H1 (cell line): ENCODE measurements around the gene CAMK2G. TPM values are rescaled to one million over a fixed set of nuclear protein-coding genes. Genes with fewer than 3 reads are reported as not detected.

ENCODE experiments used
- CTCF ChIA-PET: fragments of 300-600 bp; sonication (Branson Sonifier 250); formaldehyde crosslinking; loops from one replicate; lab custom pipeline; 2021; ENCODE audit not compliant: partially characterized antibody; lab: Charles Lee
- POLR2A ChIA-PET: fragments of 300-600 bp; sonication (Branson Sonifier 250); formaldehyde crosslinking; loops from one replicate; lab custom pipeline; 2021; ENCODE audit warnings: inconsistent platforms; ENCODE audit not compliant: partially characterized antibody; lab: Charles Lee
- DNase-seq, 2 experiments: peaks; one replicate each; pipeline versions ENCODE4 v3.0.0 to v3.0.0-alpha.2; 2010 to 2022; ENCODE audit warnings: low spot score in 2 of 2, low read depth in 1 of 2, mixed read lengths in 1 of 2
- FAIRE-seq: peaks from 2 replicates; lab custom pipeline; 2011; peaks lifted over from hg19 to GRCh38; lab: Jason Lieb, UNC
- H2AFZ ChIP-seq: 2 replicates; pipeline ENCODE4 v1.8.1; 2012; ENCODE audit warnings: low read length, inconsistent platforms
- H2AK5ac ChIP-seq: 2 replicates; pipeline ENCODE4 v1.6.1; 2013; ENCODE audit warnings: low read depth, low read length
- H2BK120ac ChIP-seq: replicated peaks from 2 replicates; pipeline ENCODE3; 2013; ENCODE audit warnings: low read depth, low read length, inconsistent platforms
- H2BK12ac ChIP-seq: 2 replicates; pipeline ENCODE4 v1.6.1; 2013; ENCODE audit warnings: low read depth, low read length
- H2BK15ac ChIP-seq: 2 replicates; pipeline ENCODE4 v1.6.1; 2013; ENCODE audit warnings: low read length
- H2BK20ac ChIP-seq: 2 replicates; pipeline ENCODE4 v1.6.1; 2013; ENCODE audit warnings: low read length
- H2BK5ac ChIP-seq: 2 replicates; pipeline ENCODE4 v1.6.1; 2013; ENCODE audit warnings: low read depth, low read length
- H3K14ac ChIP-seq: 2 replicates; pipeline ENCODE4 v1.6.1; 2013; ENCODE audit warnings: inconsistent platforms; ENCODE audit not compliant: insufficient read length
- H3K18ac ChIP-seq: 2 replicates; pipeline ENCODE4 v1.6.1; 2013; ENCODE audit warnings: low read length; ENCODE audit errors: extremely low read depth
- H3K23ac ChIP-seq: 2 replicates; pipeline ENCODE4 v1.6.1; 2013; ENCODE audit warnings: inconsistent platforms; ENCODE audit not compliant: insufficient read length
- H3K23me2 ChIP-seq: 2 replicates; pipeline ENCODE4 v1.6.1; 2013; ENCODE audit warnings: low read depth, low read length
- H3K27ac ChIP-seq: 2 replicates; pipeline ENCODE4 v1.6.1; 2011; ENCODE audit warnings: low read depth, low read length, inconsistent platforms
- H3K27me3 ChIP-seq, 4 experiments: replicated peaks in 1 of 4; 1 replicate in 1 of 4; 2 replicates in 3 of 4; pipeline versions ENCODE4 v1.6.1 to v1.8.1; 2011 to 2013; ENCODE audit warnings: low read length in 3 of 4, mild to moderate bottlenecking in 3 of 4, inconsistent platforms in 2 of 4, mixed read lengths in 2 of 4, moderate library complexity in 1 of 4; ENCODE audit not compliant: control insufficient read depth in 3 of 4, insufficient read depth in 3 of 4; ENCODE audit errors: extremely low read depth in 1 of 4
- H3K36me3 ChIP-seq, 4 experiments: 2 replicates each; pipeline versions ENCODE4 v1.6.1 to v1.8.1; 2011 to 2013; ENCODE audit warnings: mild to moderate bottlenecking in 4 of 4, low read length in 3 of 4, moderate library complexity in 2 of 4, control low read depth in 1 of 4, inconsistent platforms in 1 of 4; ENCODE audit not compliant: insufficient read depth in 4 of 4, control insufficient read depth in 2 of 4
- H3K4ac ChIP-seq: replicated peaks from 2 replicates; pipeline ENCODE3; 2013; ENCODE audit warnings: low read length, low read depth, mixed read lengths, inconsistent platforms; ENCODE audit not compliant: insufficient read length
- H3K4me1 ChIP-seq, 4 experiments: replicated peaks in 1 of 4; 1 replicate in 1 of 4; 2 replicates in 3 of 4; pipeline versions ENCODE4 v1.6.1 to v1.8.1; 2011 to 2013; ENCODE audit warnings: low read length in 3 of 4, inconsistent platforms in 2 of 4, mixed read lengths in 1 of 4; ENCODE audit not compliant: insufficient read depth in 4 of 4, control insufficient read depth in 3 of 4
- H3K4me2 ChIP-seq, 2 experiments: 2 replicates each; pipeline versions ENCODE4 v1.6.1 to v1.8.1; 2011 to 2013; ENCODE audit warnings: low read depth in 2 of 2, low read length in 2 of 2, control low read depth in 1 of 2, inconsistent platforms in 1 of 2, mild to moderate bottlenecking in 1 of 2; ENCODE audit not compliant: insufficient read depth in 1 of 2
- H3K4me3 ChIP-seq, 4 experiments: fragments of 200-600, 300-600 bp in 1 of 4; sonication (generic), shearing (Covaris generic), sonication (Bioruptor Twin) in 1 of 4; 2 replicates each; pipeline versions ENCODE4 v1.5.1 to v1.8.1; 2011 to 2016; ENCODE audit warnings: low read length in 4 of 4, low read depth in 3 of 4, control low read depth in 2 of 4, inconsistent platforms in 2 of 4, mild to moderate bottlenecking in 2 of 4, mixed read lengths in 1 of 4, moderate library complexity in 1 of 4; ENCODE audit not compliant: insufficient read depth in 2 of 4; ENCODE audit errors: extremely low read depth in 1 of 4
- H3K56ac ChIP-seq: replicated peaks from 2 replicates; pipeline ENCODE3; 2013; ENCODE audit warnings: low read depth, mild to moderate bottlenecking, mixed read lengths, low read length, inconsistent platforms; ENCODE audit not compliant: insufficient read length
- H3K79me1 ChIP-seq: 2 replicates; pipeline ENCODE4 v1.6.1; 2013; ENCODE audit warnings: low read depth, low read length, control low read depth
- H3K79me2 ChIP-seq, 2 experiments: 2 replicates each; pipeline versions ENCODE4 v1.6.1 to v1.8.1; 2012 to 2013; ENCODE audit warnings: low read length in 2 of 2, mild to moderate bottlenecking in 2 of 2, inconsistent platforms in 1 of 2; ENCODE audit not compliant: insufficient read depth in 2 of 2, control insufficient read depth in 1 of 2
- H3K9ac ChIP-seq, 4 experiments: replicated peaks in 1 of 4; 1 replicate in 1 of 4; 2 replicates in 3 of 4; pipeline versions ENCODE4 v1.6.1 to v1.8.1; 2011 to 2013; ENCODE audit warnings: low read depth in 3 of 4, low read length in 3 of 4, control low read depth in 2 of 4, mild to moderate bottlenecking in 2 of 4, moderate library complexity in 2 of 4, inconsistent platforms in 1 of 4; ENCODE audit errors: extremely low read depth in 1 of 4
- H3K9me3 ChIP-seq, 2 experiments: 2 replicates each; pipeline versions ENCODE4 v1.6.1 to v1.8.1; 2012 to 2013; ENCODE audit warnings: mild to moderate bottlenecking in 2 of 2, moderate library complexity in 2 of 2, control low read depth in 1 of 2, inconsistent platforms in 1 of 2, low read depth in 1 of 2, low read length in 1 of 2, mixed read lengths in 1 of 2; ENCODE audit not compliant: insufficient read depth in 2 of 2
- H4K20me1 ChIP-seq, 2 experiments: replicated peaks in 1 of 2; 2 replicates each; pipeline versions ENCODE3 to v1.8.1; 2011 to 2013; ENCODE audit warnings: inconsistent platforms in 2 of 2, low read length in 2 of 2, mild to moderate bottlenecking in 1 of 2; ENCODE audit not compliant: insufficient read depth in 2 of 2, control insufficient read depth in 1 of 2
- H4K5ac ChIP-seq: 2 replicates; pipeline ENCODE4 v1.6.1; 2013; ENCODE audit warnings: low read length, low read depth, mixed read lengths, inconsistent platforms; ENCODE audit not compliant: insufficient read length
- H4K8ac ChIP-seq: 2 replicates; pipeline ENCODE4 v1.8.0; 2013; ENCODE audit warnings: mild to moderate bottlenecking, moderate library complexity, low read length, inconsistent platforms; ENCODE audit not compliant: insufficient read depth; ENCODE audit errors: extremely low read depth
- H4K91ac ChIP-seq: replicated peaks from 2 replicates; pipeline ENCODE3; 2013; ENCODE audit warnings: low read length, mixed read lengths, inconsistent platforms; ENCODE audit not compliant: insufficient read length
- BRCA1 ChIP-seq: IDR thresholded peaks from 2 replicates; pipeline ENCODE4 v1.6.1; 2012; ENCODE audit warnings: low read depth, low read length, improper control_type of control experiment
- CBX8 ChIP-seq: fragments of 300-800, 300-1000 bp; sonication (generic); IDR thresholded peaks from 2 replicates; pipeline ENCODE4 v1.7.1; 2016; ENCODE audit warnings: low read depth, low read length, borderline replicate concordance
- SP2 ChIP-seq: IDR thresholded peaks from 2 replicates; pipeline ENCODE4 v1.6.1; 2012; ENCODE audit warnings: mild to moderate bottlenecking, low read length, inconsistent platforms
- WGBS, 2 experiments: shearing (Covaris generic) in 1 of 2; methylation state at CpG; one replicate each; pipeline versions ENCODE4 v1.1.6 to v1.1.7; 2013 to 2015; ENCODE audit warnings: low lambda C conversion rate in 2 of 2, mixed read lengths in 2 of 2, inconsistent platforms in 1 of 2, low coverage in 1 of 2, missing lambda C conversion rate in 1 of 2; ENCODE audit not compliant: insufficient replicate concordance in 2 of 2, insufficient coverage in 1 of 2, insufficient read length in 1 of 2; ENCODE audit errors: extremely low coverage in 1 of 2, missing lambda C conversion rate in 1 of 2; 5-methylcytosine and 5-hydroxymethylcytosine counted together
- polyA plus RNA-seq, 7 experiments: library from polyadenylated mRNA; depleted of rRNA in 3 of 7; stranded (reverse) in 5 of 7; unstranded in 2 of 7; fragments of >200 nt in 5 of 7; fragments of 200-250 nt in 2 of 7; gene quantifications; 1 replicate in 5 of 7; 2 replicates in 1 of 7; 4 replicates in 1 of 7; pipeline versions ENCODE4 v1.2.1 to v1.2.3, GENCODE V29; 2011 to 2013; ENCODE audit warnings: missing spikeins in 2 of 7, mixed read lengths in 2 of 7
- total RNA-seq: library from RNA; stranded (reverse); fragmentation: NEBNext Ultra II Directional; extraction: Animal tissue kit (Norgen Biotek cat#: 25700); gene quantifications from 2 replicates; pipeline ENCODE4 v1.2.1, GENCODE V29; 2021

The CAMK2G gene
- total and polyA plus RNA-seq, 2 of the 8 experiments (the other 6 are each of a cell fraction or from before 2014, with no cell fraction given) = 28.9 to 31.7 TPM

DNA sequence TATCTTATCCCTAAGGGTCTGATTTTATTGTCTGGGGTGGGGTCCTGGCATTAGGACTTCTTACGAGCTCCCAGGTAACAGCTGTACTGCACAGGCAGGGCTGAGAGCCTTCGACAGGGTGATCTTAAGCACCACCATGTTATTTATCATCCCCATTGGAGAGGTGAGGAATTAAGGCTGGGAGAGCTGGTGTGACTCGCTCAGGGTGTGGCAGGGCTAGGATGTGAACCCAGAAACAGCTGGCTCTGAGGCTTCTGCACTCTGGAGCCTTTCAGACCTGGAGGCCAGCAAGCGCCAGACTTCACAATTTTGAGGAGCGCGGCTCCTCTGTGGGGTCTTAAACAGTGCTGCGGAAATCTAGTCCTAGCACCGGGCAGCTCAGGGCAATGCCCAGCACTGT is 35.5 kb downstream of the CAMK2G start:
- H3K27me3 ChIP-seq = no peaks in the 10 kb centered on the region
- H3K79me2 ChIP-seq = no peaks in the 10 kb centered on the region
- FAIRE-seq = no peak
- H3K14ac ChIP-seq = no peak overlapping the region
- no peak overlapping the region for H4K8ac ChIP-seq
- no peak overlapping the region for H3K18ac ChIP-seq
- no peak overlapping the region for H3K27ac ChIP-seq
- H4K5ac ChIP-seq = no peak overlapping the region
- no peak overlapping the region for H2AFZ ChIP-seq
- H3K4ac ChIP-seq = no peak overlapping the region
- no peak overlapping the region for H2BK12ac ChIP-seq
- no peak overlapping the region for H4K91ac ChIP-seq
- H2BK15ac ChIP-seq = no peak overlapping the region
- H2BK20ac ChIP-seq = no peak overlapping the region
- H3K23ac ChIP-seq = no peak overlapping the region
- no peak overlapping the region for H2BK5ac ChIP-seq
- CTCF ChIA-PET = interaction anchor here (2.0 to 20.8 kb wide), 3 partner anchors 10 to 41 kb away, joined by 10 to 209 read pairs (median 142); no protein-coding TSS in a partner anchor
- no peak for DNase-seq
- no peaks in the 10 kb centered on the region for H3K23me2 ChIP-seq
- H2BK120ac ChIP-seq = no peak overlapping the region
- POLR2A ChIA-PET = interaction anchor here (1.2 to 1.6 kb wide), 4 partner anchors 8 to 62 kb away, joined by 3 to 4 read pairs (median 4); no protein-coding TSS in a partner anchor
- no peak overlapping the region for H3K9ac ChIP-seq
- no peak overlapping the region for H3K4me2 ChIP-seq
- H3K56ac ChIP-seq = no peak overlapping the region
- no peaks in the 10 kb centered on the region for H3K79me1 ChIP-seq
- 91% methylated on average over 8 of the region's 8 CpGs; no CpG with 5 or more reads in 1 of the 2 experiments for WGBS, 2 experiments
- H3K4me1 ChIP-seq = no peaks in the 10 kb centered on the region
- TF ChIP-seq CBX8 = no peak
- no peak for TF ChIP-seq BRCA1
- TF ChIP-seq SP2 = no peak
- TF ChIP-seq, all 59 proteins: peak for 0
- H3K9me3 ChIP-seq = no peaks in the 10 kb centered on the region
- peaks cover 8 to 37% (median 22%) of the 10 kb centered on the region in 4 experiments; a peak in 6 of 8 replicates for H3K36me3 ChIP-seq
- no peak overlapping the region for H3K4me3 ChIP-seq
- peaks cover 0 to 9% of the 10 kb centered on the region in 2 experiments for H4K20me1 ChIP-seq
- no peak overlapping the region for H2AK5ac ChIP-seq
